K562 (cell line): ENCODE results near the gene LSR. TPM values are rescaled to one million over a fixed set of nuclear protein-coding genes. Genes with fewer than 3 reads are reported as not detected.

Source experiments
- CXXC5 ChIP-seq: fragments of 250-450 bp; sonication (Bioruptor Pico); IDR thresholded peaks from 2 replicates; pipeline ENCODE4 v1.8.0; 2022; ENCODE audit warnings: inconsistent platforms, mild to moderate bottlenecking, moderate library complexity
- DPF2 ChIP-seq: fragments of 450-650 bp; IDR thresholded peaks from 2 replicates; pipeline ENCODE4 v1.6.1; 2016
- GTF2E2 ChIP-seq: fragments of 200-800 bp; sonication (Bioruptor generic); IDR thresholded peaks from 2 replicates; pipeline ENCODE4 v1.6.1; 2016; ENCODE audit warnings: missing genetic modification characterization, missing compliant biosample characterization
- HNRNPUL1 ChIP-seq: fragments of 200-400 bp; formaldehyde crosslinking; IDR thresholded peaks from 2 replicates; pipeline ENCODE4 v1.6.1; 2017; ENCODE audit warnings: low read length
- KDM4B ChIP-seq, 2 experiments: fragments of 450-650 bp in 1 of 2; sonication (generic) in 1 of 2; IDR thresholded peaks; 2 replicates each; pipeline ENCODE4 v1.6.1; 2016 to 2017; ENCODE audit warnings: borderline replicate concordance in 2 of 2, antibody characterized with exemption in 1 of 2, low read depth in 1 of 2, mild to moderate bottlenecking in 1 of 2
- LARP7 ChIP-seq: fragments of 450-650 bp; IDR thresholded peaks from 2 replicates; pipeline ENCODE4 v1.6.1; 2016
- NBN ChIP-seq: fragments of 450-650 bp; IDR thresholded peaks from 2 replicates; pipeline ENCODE4 v1.6.1; 2016; ENCODE audit warnings: low read depth, mild to moderate bottlenecking
- PCBP1 ChIP-seq: fragments of 200-400 bp; formaldehyde crosslinking; IDR thresholded peaks from 2 replicates; pipeline ENCODE4 v1.6.1; 2018; ENCODE audit warnings: mild to moderate bottlenecking, low read depth, low read length; ENCODE audit not compliant: poor library complexity, severe bottlenecking
- RBBP5 ChIP-seq: fragments of 200-600 bp; sonication (generic); IDR thresholded peaks from 2 replicates; pipeline ENCODE4 v1.6.1; 2012; ENCODE audit warnings: borderline replicate concordance, mild to moderate bottlenecking, low read length, control low read depth, inconsistent platforms; ENCODE audit not compliant: insufficient read depth, poor library complexity, severe bottlenecking
- SIX5 ChIP-seq, 2 experiments: IDR thresholded peaks; 2 replicates each; pipeline ENCODE4 v1.6.1; 2011; ENCODE audit warnings: low read length in 2 of 2, borderline replicate concordance in 1 of 2, low read depth in 1 of 2, mild to moderate bottlenecking in 1 of 2, moderate library complexity in 1 of 2; ENCODE audit not compliant: insufficient read depth in 1 of 2
- XRCC5 ChIP-seq: fragments of 200-400 bp; formaldehyde crosslinking; IDR thresholded peaks from 2 replicates; pipeline ENCODE4 v1.6.1; 2017; ENCODE audit warnings: low read depth, mild to moderate bottlenecking, low read length
- ZNF408 ChIP-seq: fragments of 250-450 bp; sonication (Bioruptor Pico); IDR thresholded peaks from 2 replicates; pipeline ENCODE4 v1.4.0; 2020; ENCODE audit warnings: low read depth, mild to moderate bottlenecking, moderate library complexity
- ZNF583 ChIP-seq: fragments of 250-450 bp; sonication (Bioruptor Pico); IDR thresholded peaks from 2 replicates; pipeline ENCODE4 v1.4.0; 2020
- ZNF764 ChIP-seq: fragments of 250-450 bp; sonication (Bioruptor Pico); IDR thresholded peaks from 2 replicates; pipeline ENCODE4 v1.4.0; 2020; ENCODE audit warnings: low read depth, mild to moderate bottlenecking, moderate library complexity
- ZSCAN32 ChIP-seq: fragments of 450-650 bp; formaldehyde crosslinking; IDR thresholded peaks from 2 replicates; pipeline ENCODE4 v1.4.0; 2020; ENCODE audit warnings: mild to moderate bottlenecking, moderate library complexity
- polyA plus RNA-seq, 8 experiments: library from polyadenylated mRNA; depleted of rRNA in 4 of 8; stranded (reverse) in 5 of 8; unstranded in 3 of 8; fragments of >200 nt; fragmentation: Nextera tagmentation in 2 of 8; fragmentation: Illumina TruSeq in 1 of 8; extraction: Ambion mirVana in 2 of 8; extraction: Trizol in 1 of 8; gene quantifications; 2 replicates each; pipeline versions ENCODE4 v1.2.1 to v1.2.3, GENCODE V29; 2011 to 2014; ENCODE audit warnings: inconsistent platforms in 1 of 8, missing spikeins in 1 of 8
- total RNA-seq, 7 experiments: library from RNA; depleted of rRNA in 6 of 7; stranded (reverse); fragments of >200 nt in 6 of 7; fragmentation: Illumina TruSeq in 2 of 7; extraction: Trizol in 2 of 7; gene quantifications; 2 replicates each; pipeline versions ENCODE4 v1.2.1 to v1.2.3, GENCODE V29; 2011 to 2021; ENCODE audit warnings: low replicate concordance in 1 of 7
- TF ChIP-seq, protein P1 (sequence below): sonication (generic); formaldehyde crosslinking; IDR thresholded peaks from 2 replicates; pipeline ENCODE4 v1.8.0; 2022; ENCODE audit warnings: mild to moderate bottlenecking, missing genetic modification reagents
- TF ChIP-seq, protein P2 (sequence below), 2 experiments: IDR thresholded peaks; 2 replicates each; pipeline ENCODE4 v1.6.1; 2011; ENCODE audit warnings: borderline replicate concordance in 1 of 2, control low read depth in 1 of 2, low read depth in 1 of 2, low read length in 1 of 2, mild to moderate bottlenecking in 1 of 2, mixed read lengths in 1 of 2, moderate library complexity in 1 of 2; ENCODE audit not compliant: insufficient read depth in 1 of 2, insufficient read length in 1 of 2, poor library complexity in 1 of 2, severe bottlenecking in 1 of 2; ENCODE audit errors: extremely low read depth in 1 of 2
- TF ChIP-seq, protein P3 (sequence below): sonication (generic); formaldehyde crosslinking; IDR thresholded peaks from 2 replicates; pipeline ENCODE4 v1.8.1; 2023; ENCODE audit warnings: mild to moderate bottlenecking, missing genetic modification reagents
- TF ChIP-seq, protein P4 (sequence below): fragments of 250-450 bp; sonication (Bioruptor Pico); IDR thresholded peaks from 2 replicates; pipeline ENCODE4 v1.8.0; 2022; ENCODE audit warnings: moderate library complexity, mild to moderate bottlenecking, inconsistent platforms

Gene LSR
- total and polyA plus RNA-seq, 9 of the 15 experiments (the other 6 are each of a cell fraction or from before 2014, with no cell fraction given) = 0.44 to 87.9 (median 28.0) TPM

DNA sequence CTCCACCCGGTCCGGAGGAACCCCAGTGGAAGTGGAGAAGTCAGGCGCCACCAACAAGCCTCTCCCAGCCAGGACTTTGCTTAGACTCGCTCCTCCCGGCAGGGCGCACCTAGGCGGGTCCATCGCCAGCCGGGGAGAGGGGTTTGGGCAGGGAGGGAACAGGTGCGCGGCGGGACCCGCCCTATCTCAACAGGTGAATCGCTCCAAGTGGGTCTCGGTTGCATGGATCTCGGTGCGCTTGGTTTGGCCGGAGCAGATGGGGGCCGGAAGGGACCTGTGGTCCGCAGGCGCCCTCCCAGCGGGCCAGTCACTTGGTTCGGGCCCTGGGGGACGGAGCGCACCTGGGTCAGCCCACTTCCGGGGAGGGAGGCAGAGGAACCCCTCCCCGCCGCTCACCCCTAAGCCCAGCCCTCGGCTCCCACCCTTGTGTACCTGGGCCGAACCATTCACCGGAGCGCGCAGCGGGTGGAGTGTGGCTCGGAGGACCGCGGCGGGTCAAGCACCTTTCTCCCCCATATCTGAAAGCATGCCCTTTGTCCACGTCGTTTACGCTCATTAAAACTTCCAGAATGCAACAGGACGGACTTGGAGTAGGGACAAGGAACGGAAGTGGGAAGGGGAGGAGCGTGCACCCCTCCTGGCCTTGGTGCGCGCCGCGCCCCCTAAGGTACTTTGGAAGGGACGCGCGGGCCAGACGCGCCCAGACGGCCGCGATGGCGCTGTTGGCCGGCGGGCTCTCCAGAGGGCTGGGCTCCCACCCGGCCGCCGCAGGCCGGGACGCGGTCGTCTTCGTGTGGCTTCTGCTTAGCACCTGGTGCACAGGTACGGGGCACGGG is at the start of gene LSR (continued):
- TF ChIP-seq, protein P1, sequence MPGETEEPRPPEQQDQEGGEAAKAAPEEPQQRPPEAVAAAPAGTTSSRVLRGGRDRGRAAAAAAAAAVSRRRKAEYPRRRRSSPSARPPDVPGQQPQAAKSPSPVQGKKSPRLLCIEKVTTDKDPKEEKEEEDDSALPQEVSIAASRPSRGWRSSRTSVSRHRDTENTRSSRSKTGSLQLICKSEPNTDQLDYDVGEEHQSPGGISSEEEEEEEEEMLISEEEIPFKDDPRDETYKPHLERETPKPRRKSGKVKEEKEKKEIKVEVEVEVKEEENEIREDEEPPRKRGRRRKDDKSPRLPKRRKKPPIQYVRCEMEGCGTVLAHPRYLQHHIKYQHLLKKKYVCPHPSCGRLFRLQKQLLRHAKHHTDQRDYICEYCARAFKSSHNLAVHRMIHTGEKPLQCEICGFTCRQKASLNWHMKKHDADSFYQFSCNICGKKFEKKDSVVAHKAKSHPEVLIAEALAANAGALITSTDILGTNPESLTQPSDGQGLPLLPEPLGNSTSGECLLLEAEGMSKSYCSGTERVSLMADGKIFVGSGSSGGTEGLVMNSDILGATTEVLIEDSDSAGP (CRISPR knock-in tag) = peak; percentile 93
- TF ChIP-seq LARP7 (no peak), ZNF583 (CRISPR knock-in tag) (no peak), HNRNPUL1 (no peak), XRCC5 (peak; percentile 56; the same call in 1 of the 2 replicates), ZSCAN32 (CRISPR knock-in tag) (no peak; the same call in 1 of the 2 replicates), DPF2 (peak; percentile 17; the same call in 1 of the 2 replicates), PCBP1 (peak; percentile 58), ZNF408 (CRISPR knock-in tag) (no peak), NBN (peak; percentile 50), SIX5 (IDR thresholded peaks at IDR 0.05; ENCODE audit: borderline replicate concordance in 1 of 2, insufficient read depth in 1 of 2, low read depth in 1 of 2, low read length in 2 of 2) (peak; percentile 24 to 25; a peak in 2 of 4 replicates), ZNF764 (CRISPR knock-in tag) (no peak), CXXC5 (CRISPR knock-in tag) (peak; percentile 1), RBBP5 (peak; percentile 92), KDM4B (IDR thresholded peaks at IDR 0.05; ENCODE audit: borderline replicate concordance in 2 of 2, low read depth in 1 of 2) (peak in 1 of 2 experiments; percentile 83; a peak in 1 of 4 replicates), GTF2E2 (peak; percentile 82; the same call in 1 of the 2 replicates)
- TF ChIP-seq, protein P2, sequence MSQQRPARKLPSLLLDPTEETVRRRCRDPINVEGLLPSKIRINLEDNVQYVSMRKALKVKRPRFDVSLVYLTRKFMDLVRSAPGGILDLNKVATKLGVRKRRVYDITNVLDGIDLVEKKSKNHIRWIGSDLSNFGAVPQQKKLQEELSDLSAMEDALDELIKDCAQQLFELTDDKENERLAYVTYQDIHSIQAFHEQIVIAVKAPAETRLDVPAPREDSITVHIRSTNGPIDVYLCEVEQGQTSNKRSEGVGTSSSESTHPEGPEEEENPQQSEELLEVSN (IDR thresholded peaks at IDR 0.05; ENCODE audit: borderline replicate concordance in 1 of 2, extremely low read depth in 1 of 2, insufficient read depth in 1 of 2, insufficient read length in 1 of 2, low read depth in 1 of 2, low read length in 1 of 2, poor library complexity in 1 of 2, severe bottlenecking in 1 of 2) = peak in 1 of 2 experiments; percentile 26
- TF ChIP-seq, protein P3, sequence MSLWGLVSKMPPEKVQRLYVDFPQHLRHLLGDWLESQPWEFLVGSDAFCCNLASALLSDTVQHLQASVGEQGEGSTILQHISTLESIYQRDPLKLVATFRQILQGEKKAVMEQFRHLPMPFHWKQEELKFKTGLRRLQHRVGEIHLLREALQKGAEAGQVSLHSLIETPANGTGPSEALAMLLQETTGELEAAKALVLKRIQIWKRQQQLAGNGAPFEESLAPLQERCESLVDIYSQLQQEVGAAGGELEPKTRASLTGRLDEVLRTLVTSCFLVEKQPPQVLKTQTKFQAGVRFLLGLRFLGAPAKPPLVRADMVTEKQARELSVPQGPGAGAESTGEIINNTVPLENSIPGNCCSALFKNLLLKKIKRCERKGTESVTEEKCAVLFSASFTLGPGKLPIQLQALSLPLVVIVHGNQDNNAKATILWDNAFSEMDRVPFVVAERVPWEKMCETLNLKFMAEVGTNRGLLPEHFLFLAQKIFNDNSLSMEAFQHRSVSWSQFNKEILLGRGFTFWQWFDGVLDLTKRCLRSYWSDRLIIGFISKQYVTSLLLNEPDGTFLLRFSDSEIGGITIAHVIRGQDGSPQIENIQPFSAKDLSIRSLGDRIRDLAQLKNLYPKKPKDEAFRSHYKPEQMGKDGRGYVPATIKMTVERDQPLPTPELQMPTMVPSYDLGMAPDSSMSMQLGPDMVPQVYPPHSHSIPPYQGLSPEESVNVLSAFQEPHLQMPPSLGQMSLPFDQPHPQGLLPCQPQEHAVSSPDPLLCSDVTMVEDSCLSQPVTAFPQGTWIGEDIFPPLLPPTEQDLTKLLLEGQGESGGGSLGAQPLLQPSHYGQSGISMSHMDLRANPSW (CRISPR knock-in tag) = 0 out of 2 replicates have a peak, but pooled peaks have one; percentile 77
- TF ChIP-seq, protein P4, sequence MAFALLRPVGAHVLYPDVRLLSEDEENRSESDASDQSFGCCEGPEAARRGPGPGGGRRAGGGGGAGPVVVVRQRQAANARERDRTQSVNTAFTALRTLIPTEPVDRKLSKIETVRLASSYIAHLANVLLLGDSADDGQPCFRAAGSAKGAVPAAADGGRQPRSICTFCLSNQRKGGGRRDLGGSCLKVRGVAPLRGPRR (CRISPR knock-in tag) = no peak
